ENCODE results near the gene UBD.

Gene UBD

GRCh38 chr6:29561091-29561490 lies 1.6 kb upstream of the UBD start:
- no peak for DNase-seq
- Histone ChIP-seq H3K4me3 (ENCODE audit: low read depth, low read length) (no peak overlapping the region), H3K27ac (no peak overlapping the region), H3K36me3 (replicated peaks) (no peaks in the 10 kb centered on the region), H3K27me3 (replicated peaks) (no peaks in the 10 kb centered on the region)
- in situ Hi-C loops (cut with HindIII; ENCODE audit: low pct_ligation_motif_present, low sequenced_read_pairs): no loop called here
- no peak for TF ChIP-seq CTCF (IDR thresholded peaks at IDR 0.05; ENCODE audit: low read depth, low read length, missing control alignments)

GRCh38 chr6:29558439-29559079 lies 973 bp downstream of the UBD start:
- in situ Hi-C loops (cut with HindIII; ENCODE audit: low pct_ligation_motif_present, low sequenced_read_pairs): no loop called here
- H3K27me3 ChIP-seq (replicated peaks): peaks cover 19% of the 10 kb centered on the region

GRCh38 chr6:29557320-29557719 lies 2.2 kb downstream of the UBD start:
- Histone ChIP-seq H3K4me3 (ENCODE audit: low read depth, low read length) (no peak overlapping the region), H3K36me3 (replicated peaks) (no peaks in the 10 kb centered on the region), H3K27me3 (replicated peaks) (peaks cover 24% of the 10 kb centered on the region), H3K27ac (no peak overlapping the region)
- no peak for TF ChIP-seq CTCF (IDR thresholded peaks at IDR 0.05; ENCODE audit: low read depth, low read length, missing control alignments)
- no peak for DNase-seq
- in situ Hi-C loops (cut with HindIII; ENCODE audit: low pct_ligation_motif_present, low sequenced_read_pairs): no loop called here

More at GRCh38 chr6:29558439-29559079, 973 bp downstream of the UBD start:
- Histone ChIP-seq H3K4me3 (ENCODE audit: low read depth, low read length) (no peak overlapping the region), H3K36me3 (replicated peaks) (no peaks in the 10 kb centered on the region), H3K27ac (no peak overlapping the region)
- TF ChIP-seq CTCF (IDR thresholded peaks at IDR 0.05; ENCODE audit: low read depth, low read length, missing control alignments): no peak
- DNase-seq: no peak

DNA sequence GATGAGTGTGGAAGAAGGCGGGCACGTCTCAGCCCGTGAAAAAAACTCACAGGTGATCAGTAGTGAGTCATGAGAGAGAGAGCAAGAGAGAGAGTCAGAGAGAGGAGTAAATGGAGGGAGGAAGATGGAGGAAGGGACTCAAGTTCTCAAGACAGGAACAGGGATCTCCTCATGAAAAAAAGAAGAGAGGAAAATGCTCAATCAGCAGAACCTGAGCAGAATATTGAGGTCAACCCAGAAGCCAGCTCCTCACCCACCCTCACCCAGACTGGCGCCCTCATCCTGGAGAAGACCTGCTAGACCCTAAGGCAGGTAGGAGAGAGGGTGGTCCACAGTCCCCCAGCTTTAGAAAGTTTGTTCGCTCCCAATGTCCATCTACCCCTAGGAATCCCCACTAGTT lies 4.8 kb downstream of the UBD start:
- TF ChIP-seq CTCF (IDR thresholded peaks at IDR 0.05; ENCODE audit: low read depth, low read length, missing control alignments): no peak
- no peak for DNase-seq
- Histone ChIP-seq H3K36me3 (replicated peaks) (no peaks in the 10 kb centered on the region), H3K4me3 (ENCODE audit: low read depth, low read length) (no peak overlapping the region), H3K27me3 (replicated peaks) (peaks cover 24% of the 10 kb centered on the region), H3K27ac (no peak overlapping the region)
- in situ Hi-C loops (cut with HindIII; ENCODE audit: low pct_ligation_motif_present, low sequenced_read_pairs): no loop called here

GRCh38 chr6:29553268-29554057 lies 6.1 kb downstream of the UBD start:
- Histone ChIP-seq H3K36me3 (replicated peaks) (no peaks in the 10 kb centered on the region), H3K27ac (no peak overlapping the region), H3K4me3 (ENCODE audit: low read depth, low read length) (peak overlapping the region; percentile 46), H3K27me3 (replicated peaks) (peaks cover 24% of the 10 kb centered on the region)
- peak; percentile 60 for TF ChIP-seq CTCF (IDR thresholded peaks at IDR 0.05; ENCODE audit: low read depth, low read length, missing control alignments)
- in situ Hi-C loops (cut with HindIII; ENCODE audit: low pct_ligation_motif_present, low sequenced_read_pairs): no loop called here
- DNase-seq: peak; percentile 66
